Germinal center (tissue), 1 donor: ENCODE data around the gene BICDL2.
"Not testable (repeated sequence)": the region's sequence is repeated elsewhere in the genome, so short reads cannot be mapped to it uniquely, and the experiment has no call there.

Experiments used
- DNase-seq: peaks from one replicate; pipeline ENCODE4 v3.0.0; 2012; ENCODE audit warnings: mixed read lengths, low spot score

Gene BICDL2

DNA sequence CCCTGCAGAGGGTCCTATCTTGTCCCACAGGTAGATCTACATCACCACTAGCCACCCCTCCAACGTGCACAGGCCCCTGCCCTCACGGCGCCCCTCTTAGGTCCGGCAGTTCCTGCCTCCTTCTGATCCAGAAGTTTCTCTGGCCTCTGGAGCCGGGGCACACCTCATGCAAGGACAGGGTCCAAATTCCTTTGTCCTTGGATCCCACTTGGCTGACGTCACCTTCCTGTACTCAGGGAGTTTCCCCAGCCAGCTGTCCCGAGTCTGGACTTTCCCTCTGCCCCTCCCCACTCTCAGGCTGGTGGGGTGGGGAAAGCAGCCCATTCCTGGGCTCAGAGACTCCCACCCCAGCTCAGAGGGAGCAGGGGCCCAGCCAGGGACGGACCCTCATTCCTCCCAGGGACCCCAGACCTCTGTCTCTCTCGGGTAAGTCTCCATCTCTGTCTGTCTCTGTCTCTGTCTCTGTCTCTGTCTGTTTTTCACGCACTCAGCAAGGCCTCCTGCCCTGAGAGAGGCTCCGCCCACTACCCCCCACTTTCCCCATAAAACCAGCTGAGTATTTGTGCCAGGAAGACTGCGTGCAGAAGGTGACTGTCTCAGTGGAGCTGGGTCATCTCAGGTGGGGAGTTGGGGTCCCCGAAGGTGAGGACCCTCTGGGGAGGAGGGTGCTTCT lies 28.5 kb upstream of the BICDL2 start, which contains the start of gene IL32:
Gene IL32 (plus strand): TSS at position 572 of the 673 bp plus-strand sequence. CDS start 172 bp downstream, outside the sequence.
- DNase-seq = no peak

DNA sequence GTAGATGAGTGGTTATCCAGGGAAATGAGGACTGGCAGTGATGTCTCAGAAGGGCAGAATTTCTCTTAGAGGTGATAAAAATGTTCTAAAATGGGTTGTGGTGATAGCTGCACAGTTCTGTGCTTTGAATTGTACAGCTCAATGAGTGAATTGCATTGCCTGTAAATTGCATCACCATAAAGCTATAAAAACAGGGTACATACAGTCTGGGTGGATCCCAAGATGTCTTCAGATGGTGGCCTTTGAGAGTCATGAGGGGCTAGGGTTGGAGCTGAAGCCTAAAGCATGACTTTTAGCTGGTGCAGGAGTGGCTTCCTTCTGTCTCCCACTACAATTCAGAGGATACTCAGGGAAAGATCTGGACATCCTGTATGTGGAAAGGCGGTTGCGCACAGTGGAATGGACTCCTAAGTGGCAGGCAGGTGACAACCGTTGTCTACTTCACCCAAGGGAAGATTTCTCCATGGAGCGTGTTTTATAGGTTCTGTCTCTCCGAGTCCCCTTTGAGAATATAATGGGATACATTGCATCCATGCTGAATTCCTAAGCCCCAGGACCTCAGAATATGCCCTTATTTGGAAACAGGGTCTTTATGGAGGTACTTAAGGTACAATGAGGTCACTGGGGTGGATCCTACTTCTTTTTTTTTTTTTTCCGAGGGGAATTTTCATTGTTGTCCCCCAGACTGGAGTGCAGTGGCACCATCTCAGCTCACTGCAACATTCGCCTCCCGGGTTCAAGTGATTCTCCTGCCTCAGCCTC lies 27.1 kb upstream of the BICDL2 start:
- DNase-seq = no peak

DNA sequence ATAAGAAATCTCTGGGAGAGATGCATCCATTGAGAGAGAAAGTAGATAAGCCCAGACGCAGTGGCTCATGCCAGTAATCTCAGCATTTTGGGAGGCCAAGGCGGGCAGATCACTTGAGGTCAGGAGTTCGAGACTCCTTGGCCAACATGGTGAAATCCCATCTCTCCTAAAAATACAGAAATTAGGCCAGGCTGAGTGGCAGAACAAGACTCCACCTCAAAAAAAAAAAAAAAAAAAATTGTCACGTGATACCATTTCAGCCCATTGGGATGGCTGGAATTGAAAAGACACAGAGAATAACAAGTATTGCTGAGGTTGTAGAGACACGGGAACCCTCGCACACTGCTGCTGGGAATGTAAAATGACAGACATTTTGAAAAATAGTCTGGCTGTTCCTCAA lies 25.8 kb upstream of the BICDL2 start:
- no peak for DNase-seq

DNA sequence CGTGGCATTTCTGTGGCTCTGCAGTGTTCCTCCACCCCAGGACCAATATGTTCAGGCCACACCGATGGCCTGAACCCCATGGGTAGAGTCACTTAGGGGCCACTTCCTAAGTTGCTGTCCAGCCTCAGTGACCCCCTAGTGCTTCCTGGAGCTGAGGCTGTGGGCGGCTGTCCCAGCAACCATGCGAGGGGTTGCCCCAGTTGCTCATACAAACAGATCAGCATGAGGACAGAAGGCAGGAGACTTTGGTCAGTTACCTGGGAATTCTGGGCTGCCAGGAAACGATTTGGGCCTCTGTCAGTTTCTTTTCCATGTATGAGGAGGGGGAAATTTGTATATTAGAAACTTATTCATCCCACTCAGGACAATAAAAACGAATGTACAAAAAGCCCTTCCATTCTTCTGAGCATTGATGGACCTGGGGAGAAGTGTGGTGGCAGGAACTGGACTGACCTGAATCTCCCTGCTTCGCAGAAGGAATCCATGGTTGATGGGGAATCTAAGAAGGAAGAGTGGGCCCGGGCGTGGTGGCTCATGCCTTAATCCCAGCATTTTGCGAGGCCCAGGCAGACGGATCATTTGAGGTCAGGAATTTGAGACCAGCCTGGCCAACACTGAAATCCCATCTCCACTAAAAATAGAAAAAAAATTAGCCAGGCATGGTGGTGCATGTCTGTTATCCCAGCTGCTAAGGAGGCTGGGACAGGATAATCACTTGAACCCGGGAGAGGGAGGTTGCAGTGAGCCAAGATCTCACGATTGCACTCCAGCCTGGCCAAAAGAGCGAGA lies 23.8 kb upstream of the BICDL2 start:
- no peak for DNase-seq

DNA sequence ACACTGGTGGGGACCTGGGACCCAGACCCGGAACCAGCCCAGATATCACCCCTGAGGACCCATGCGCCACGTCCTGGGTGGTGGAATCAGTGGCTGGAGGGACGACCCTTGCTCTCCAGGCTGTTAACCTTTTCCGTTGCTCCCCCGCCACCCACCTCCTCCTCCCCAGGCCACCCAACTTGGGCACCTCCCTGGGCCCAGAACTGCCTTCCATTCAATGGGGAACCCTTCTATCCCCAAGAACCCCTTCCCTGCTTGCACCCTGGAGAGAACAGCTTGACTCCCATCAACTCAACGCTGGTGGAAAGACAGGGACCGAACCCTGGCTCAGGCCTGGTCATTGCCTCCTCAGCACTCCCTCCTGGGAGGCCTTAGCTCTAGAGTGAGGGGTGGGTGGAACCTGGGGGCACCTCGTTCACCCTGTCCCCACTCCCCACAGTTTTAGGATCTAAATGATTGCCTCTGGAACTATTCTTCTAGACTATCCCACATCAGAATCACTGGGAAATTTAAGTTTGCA lies 23.0 kb upstream of the BICDL2 start:
- no peak for DNase-seq

DNA sequence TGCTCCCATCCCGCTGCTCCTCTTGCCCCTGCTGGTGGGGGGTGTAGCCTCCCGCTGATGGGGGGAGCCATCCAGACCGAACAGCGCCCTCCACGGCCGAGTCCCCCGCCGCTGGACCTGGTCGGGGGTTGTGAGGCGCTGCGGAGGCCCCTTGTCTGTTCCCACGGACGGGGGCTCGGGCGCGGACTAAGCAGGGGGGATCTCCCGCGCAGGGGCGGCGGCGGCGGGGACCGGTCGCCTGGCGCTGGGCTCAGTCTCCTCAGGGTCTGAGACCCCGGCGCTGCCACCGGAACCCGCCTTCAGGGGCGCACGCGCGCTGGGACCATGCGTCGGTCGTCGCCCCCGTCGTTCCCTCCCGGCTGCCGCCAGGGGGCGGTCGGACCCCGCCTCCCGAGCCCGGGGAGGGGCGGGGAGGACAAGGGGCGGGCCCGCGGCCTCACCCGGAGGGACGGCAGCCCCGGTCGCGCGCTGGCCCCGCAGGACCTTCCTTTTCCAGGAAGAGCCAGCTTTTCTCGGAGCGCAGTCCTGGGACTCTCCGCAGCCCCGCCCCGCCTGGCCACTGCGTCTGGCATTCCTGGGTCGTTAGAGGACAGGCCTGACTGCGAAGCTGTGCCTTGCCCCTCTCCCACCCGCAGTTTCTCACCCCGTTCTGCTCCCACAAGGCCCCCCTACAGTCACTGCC lies 22.4 kb upstream of the BICDL2 start:
- peak; percentile 92 for DNase-seq

DNA sequence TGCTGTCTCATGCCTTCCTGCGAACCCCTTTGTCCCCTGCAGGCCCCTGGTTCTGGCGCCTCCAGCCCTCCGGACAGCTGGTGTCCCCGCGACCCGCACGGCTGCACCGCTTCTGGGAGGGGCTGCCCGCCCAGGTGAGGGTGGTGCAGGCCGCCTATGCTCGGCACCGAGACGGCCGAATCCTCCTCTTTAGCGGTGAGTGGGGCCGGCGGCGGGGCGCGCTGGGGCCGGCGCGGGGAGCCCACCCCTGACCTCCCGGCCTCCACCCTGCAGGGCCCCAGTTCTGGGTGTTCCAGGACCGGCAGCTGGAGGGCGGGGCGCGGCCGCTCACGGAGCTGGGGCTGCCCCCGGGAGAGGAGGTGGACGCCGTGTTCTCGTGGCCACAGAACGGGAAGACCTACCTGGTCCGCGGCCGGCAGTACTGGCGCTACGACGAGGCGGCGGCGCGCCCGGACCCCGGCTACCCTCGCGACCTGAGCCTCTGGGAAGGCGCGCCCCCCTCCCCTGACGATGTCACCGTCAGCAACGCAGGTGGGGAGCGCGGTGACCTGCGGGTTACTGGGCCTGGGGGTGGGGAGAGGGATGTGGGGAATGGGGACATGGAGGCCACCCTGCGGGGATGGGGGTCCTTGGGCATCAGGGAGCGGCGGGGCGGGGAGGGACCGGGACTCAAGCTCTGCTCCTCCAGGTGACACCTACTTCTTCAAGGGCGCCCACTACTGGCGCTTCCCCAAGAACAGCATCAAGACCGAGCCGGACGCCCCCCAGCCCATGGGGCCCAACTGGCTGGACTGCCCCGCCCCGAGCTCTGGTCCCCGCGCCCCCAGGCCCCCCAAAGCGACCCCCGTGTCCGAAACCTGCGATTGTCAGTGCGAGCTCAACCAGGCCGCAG lies 21.6 kb upstream of the BICDL2 start:
- peak; percentile 50 for DNase-seq

DNA sequence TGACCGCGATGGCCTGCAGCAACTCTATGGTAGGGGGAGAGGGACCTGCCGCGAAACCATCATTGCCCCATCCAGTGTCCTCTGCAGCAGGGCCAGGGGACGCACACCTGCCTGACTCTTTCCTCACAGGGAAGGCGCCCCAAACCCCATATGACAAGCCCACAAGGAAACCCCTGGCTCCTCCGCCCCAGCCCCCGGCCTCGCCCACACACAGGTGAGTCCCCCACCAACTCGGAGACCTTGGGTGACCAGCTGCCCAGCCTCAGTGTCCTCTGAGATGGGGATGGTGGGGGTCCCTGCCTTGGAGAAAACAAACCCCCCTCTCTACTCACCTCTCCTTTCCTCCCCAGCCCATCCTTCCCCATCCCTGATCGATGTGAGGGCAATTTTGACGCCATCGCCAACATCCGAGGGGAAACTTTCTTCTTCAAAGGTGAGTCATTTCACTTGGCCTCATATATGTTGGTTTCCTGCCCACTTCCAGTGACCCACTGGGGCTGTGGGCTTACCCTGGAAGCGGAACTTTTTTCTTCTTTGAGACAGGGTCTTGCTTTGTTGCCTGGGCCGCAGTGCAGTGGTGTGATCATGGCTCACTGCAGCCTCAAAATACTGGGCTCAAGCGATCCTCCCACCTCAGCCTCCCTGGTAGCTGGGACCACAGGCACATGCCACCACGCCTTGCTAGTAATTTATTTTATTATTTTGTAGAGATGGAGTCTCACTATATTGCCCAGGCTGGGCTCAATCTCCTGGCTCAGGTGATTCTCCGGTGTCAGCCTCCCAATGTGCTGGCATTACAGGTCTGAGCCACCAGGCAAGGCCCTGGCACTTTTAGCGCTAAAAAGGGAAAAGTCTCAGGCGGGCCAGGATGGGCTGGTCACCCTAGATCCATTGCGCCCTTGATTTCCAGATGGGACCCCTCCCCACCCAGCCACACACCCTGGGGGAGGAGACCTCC lies 20.7 kb upstream of the BICDL2 start:
- DNase-seq = no peak

DNA sequence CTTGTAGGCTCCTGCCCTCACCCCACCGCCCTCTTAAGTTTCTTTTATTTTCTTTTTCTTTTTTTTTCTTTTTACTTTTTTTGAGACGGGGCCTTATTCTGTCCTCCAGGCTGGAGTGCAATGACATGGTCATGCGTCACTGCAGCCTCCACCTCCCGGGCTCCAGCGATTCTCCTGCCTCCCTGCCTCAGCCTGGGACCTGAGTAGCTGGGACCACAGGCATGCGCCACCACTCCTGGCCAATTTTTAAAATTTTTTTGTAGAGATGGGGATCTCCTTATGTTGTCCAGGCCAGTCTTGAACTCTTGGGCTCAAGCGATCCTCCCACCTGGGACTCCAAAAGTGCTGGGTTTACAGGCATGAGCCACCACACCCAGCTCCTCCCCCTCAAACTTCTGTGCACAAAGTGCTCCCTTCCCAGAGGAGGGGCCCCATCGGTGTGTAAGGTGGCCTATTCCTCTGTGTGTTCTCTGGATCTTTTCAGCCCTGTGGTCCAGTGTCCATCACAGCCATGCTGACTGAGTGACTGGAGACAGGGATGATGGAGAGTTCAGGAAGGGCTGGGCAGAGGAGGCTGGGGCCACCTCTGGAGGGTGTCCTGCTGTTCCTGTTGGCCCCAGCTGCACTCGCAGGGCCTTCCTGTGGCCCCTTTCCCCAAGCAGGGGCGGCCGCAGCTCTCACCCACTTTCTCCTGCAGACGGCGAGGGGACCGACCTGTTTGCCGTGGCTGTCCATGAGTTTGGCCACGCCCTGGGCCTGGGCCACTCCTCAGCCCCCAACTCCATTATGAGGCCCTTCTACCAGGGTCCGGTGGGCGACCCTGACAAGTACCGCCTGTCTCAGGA lies 19.8 kb upstream of the BICDL2 start:
- no peak for DNase-seq

DNA sequence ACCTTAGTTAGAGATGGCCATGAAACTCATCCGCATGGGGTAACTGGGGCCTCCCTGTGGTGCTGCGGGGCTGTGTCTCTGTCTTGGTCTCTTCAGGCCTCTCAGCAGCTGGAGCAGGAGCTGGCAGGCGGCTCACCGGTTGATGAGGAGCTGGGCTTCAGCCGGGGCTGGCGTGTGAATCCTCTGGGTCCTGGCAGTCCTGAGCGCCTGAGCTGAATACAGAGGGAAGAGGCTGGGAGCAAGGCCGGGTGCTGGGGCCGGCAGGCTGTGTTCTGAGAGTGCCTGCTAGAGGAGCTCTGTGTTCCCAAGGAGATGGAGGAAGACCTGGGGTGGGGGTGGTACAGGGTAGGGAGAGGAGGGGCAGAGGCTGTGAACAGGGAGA lies 19.0 kb upstream of the BICDL2 start:
- not testable (repeated sequence) for DNase-seq

DNA sequence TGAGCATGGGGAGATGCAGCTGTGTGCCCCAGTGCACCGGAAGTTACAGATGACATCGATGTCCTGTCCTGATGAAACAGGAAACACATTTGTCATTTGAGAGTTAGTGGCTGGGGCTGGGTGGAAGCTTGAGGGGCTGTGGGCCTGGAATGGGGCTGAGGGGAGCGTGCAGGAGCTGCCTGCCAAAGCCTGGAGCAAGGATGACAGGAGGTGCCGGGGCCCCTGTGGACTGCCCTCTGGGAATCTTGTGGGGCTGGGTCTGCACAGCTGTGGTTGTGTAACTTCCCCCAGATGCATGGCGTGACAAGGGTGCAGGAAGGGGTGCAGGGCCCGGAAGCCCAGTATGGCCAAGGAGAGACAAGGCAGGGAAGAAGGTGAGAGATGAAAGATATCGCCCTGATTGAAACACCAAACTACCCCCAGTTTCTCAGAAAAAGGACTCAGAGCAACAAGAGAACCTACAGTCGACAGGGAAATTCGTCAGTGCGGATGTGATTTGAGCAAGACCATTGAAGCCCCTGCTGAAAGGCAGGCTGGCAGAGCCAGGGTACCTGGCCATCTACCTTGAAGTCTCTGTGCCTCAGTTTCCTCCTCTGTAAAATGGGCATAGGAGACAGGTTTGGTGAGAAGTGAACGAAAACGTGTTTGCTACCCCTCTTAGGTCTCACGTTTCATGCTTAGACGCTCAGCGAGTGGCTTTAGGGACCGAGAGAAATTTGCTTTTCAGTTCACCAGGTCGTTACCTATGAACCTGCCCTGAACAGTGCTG lies 18.4 kb upstream of the BICDL2 start:
- DNase-seq = no peak

DNA sequence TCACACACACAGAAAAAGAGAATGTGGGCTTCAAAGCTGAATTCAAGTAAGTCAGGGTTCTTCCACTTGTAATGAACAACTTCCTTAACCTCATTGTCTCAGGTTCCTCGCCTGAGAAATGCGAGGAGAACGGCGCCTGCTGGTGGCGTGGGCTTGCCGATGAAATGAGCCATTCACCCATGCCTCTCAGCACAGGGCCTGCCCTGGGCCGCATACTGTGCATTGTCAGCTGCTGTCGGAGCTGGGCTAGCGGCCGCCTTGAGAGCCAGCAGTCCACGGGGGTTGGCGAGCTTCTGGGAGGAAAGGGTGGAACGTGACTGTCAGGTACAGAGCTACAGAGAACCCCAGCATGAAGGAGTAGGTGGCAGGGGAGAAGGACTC lies 16.6 kb upstream of the BICDL2 start:
- not testable (repeated sequence) for DNase-seq

DNA sequence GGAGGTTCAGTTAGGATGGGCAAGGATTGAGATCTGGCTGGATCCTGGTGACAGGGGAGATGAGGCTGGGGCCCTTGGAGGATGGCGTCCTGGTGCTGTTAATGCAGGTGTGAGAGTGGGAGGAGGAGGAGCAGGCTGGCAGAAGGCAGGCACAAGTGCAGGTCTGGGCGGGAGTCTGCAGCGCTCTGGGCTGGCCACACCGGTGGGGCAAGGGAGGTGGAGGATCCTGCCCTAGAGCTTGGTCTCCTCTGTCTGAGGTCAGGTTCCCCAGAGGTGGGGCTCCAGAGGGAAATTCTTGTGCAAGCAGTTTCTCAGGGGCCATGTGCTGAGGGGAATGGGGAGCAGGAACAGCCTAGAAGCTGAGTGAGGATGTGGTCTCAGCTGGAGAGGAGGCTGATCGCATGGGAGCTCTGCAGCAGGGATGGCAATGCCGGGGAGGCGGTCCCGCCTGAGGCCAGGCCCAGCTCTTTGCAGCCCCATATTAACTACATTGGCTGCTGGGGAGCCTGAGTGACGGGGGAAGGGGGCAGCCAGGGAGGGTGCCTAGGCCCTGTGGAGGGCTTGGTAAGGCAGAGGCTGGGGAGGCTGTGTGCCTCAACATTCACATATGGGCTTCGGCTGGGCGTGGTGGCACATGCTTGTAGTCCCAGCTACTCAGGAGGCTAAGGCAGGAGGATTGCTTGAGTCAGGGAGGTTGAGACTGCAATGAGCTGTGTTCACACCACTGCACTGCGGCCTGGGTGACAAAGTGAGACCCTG lies 16.0 kb upstream of the BICDL2 start:
- DNase-seq = not testable (repeated sequence)

DNA sequence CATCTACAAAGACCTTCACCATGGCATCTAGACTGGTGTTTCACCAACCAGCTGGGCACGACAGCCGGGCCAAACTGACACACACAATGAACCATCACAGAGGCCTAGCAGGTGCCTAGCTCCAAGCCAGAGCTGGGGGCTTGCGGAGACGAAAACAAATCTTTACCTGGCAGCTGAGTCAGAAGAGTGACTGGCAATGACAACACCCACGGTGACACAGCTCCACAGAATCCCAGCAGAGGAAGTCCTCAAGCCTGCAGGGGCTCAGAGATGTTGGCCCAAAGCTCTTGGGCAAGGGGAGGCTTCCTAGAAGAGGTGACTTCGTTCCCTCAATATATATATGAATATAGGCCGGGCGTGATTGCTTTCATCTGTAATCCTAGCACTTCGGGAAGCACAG lies 14.8 kb upstream of the BICDL2 start:
- no peak for DNase-seq

DNA sequence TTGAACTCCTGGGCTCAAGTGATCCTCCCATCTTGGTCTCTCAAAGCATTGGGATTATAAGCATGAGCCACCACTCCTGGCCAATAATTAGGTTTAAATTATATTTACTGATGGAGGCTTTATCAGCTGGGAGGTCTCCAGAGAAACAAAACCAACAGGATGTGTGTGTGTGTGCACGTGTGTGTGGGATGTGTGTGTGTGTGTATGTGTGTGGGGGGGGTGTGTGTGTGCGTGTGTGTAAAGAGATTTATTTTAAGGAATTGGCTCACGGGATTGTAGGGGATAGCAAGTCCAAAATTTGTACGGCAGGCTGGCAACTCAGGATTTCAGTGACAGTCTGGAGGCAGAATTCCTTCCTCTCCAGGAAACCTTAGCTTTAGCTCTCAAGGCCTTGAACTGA lies 14.3 kb upstream of the BICDL2 start:
- DNase-seq = no peak

DNA sequence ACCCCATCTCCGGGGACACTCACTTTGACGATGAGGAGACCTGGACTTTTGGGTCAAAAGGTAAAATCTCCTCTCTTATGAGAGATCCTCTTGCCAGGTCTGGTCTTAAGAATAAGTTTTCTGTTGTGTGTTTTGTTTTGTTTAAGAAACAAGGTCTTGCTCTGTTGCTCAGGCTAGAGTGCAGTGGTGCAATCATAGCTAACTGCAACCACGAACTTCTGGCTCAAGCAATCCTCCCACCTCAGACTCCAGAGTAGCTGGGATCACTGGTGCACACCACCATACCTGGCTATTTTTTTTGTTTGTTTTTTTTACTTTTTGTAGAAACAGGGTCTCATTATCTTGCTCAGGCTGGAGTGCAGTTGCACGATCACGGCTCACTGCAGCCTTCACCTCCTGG lies 13.7 kb upstream of the BICDL2 start:
- no peak for DNase-seq

DNA sequence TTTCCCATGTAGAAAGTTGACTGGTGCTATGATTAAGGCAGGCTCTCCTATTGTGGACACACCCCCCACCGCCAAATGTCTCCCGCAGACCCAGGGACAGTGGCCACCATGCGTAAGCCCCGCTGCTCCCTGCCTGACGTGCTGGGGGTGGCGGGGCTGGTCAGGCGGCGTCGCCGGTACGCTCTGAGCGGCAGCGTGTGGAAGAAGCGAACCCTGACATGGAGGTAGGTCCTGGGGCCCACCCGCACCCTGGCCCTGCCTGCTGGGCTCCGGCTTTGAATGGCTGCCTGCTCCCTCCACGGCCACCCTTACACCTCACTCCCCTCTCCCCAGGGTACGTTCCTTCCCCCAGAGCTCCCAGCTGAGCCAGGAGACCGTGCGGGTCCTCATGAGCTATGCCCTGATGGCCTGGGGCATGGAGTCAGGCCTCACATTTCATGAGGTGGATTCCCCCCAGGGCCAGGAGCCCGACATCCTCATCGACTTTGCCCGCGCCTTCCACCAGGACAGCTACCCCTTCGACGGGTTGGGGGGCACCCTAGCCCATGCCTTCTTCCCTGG lies 13.3 kb upstream of the BICDL2 start:
- DNase-seq = no peak
